RWPE1 (cell line): ENCODE data around the gene MED23.

Experiments used
- CTCF ChIA-PET: fragments of 350-600 bp; sonication (Branson Sonifier 250); formaldehyde crosslinking; extraction: SDS; loops from one replicate; lab custom pipeline; 2021; lab: Yijun Ruan, JAX
- POLR2A ChIA-PET: fragments of 400-600 bp; formaldehyde crosslinking; extraction: SDS; loops from one replicate; lab custom pipeline; 2020; ENCODE audit warnings: antibody characterized with exemption; ENCODE audit not compliant: low non-redundant PET; lab: Yijun Ruan, JAX
- DNase-seq: peaks from one replicate; pipeline ENCODE4 v3.0.0; 2012; ENCODE audit warnings: low spot score
- H3K27ac ChIP-seq: fragments of 450-650 bp; 2 replicates; pipeline ENCODE4 v1.5.1; 2017
- TF ChIP-seq, protein P1 (sequence below): fragments of 450-650 bp; conservative IDR thresholded peaks from 2 replicates; pipeline ENCODE4 v1.5.1; 2017; ENCODE audit warnings: low read depth, mild to moderate bottlenecking

MED23 gene

DNA sequence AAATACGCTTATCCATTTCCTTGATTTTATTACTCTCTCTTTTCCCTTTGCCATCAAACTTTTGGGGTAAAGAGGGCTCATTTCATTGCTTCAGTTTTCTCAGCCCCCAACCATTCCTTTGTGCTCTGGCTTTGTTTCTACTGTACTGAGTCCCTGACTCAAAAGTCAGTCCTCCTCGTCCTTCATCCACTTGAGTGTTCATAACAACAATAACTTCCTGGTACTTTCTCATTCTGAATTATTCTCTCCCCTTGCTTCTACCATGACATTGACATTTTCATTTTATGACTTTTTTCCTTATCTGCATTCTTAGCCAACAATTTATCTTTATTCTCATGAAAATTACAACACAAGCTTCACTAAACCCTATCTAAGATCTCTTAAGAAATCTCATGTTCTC, 10.0 kb upstream of the MED23 start:
- TF ChIP-seq, protein P1, sequence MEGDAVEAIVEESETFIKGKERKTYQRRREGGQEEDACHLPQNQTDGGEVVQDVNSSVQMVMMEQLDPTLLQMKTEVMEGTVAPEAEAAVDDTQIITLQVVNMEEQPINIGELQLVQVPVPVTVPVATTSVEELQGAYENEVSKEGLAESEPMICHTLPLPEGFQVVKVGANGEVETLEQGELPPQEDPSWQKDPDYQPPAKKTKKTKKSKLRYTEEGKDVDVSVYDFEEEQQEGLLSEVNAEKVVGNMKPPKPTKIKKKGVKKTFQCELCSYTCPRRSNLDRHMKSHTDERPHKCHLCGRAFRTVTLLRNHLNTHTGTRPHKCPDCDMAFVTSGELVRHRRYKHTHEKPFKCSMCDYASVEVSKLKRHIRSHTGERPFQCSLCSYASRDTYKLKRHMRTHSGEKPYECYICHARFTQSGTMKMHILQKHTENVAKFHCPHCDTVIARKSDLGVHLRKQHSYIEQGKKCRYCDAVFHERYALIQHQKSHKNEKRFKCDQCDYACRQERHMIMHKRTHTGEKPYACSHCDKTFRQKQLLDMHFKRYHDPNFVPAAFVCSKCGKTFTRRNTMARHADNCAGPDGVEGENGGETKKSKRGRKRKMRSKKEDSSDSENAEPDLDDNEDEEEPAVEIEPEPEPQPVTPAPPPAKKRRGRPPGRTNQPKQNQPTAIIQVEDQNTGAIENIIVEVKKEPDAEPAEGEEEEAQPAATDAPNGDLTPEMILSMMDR = no peak
- H3K27ac ChIP-seq = no peak overlapping the region
- ChIA-PET CTCF (no interaction called here), POLR2A (no interaction called here)
- DNase-seq = no peak

DNA sequence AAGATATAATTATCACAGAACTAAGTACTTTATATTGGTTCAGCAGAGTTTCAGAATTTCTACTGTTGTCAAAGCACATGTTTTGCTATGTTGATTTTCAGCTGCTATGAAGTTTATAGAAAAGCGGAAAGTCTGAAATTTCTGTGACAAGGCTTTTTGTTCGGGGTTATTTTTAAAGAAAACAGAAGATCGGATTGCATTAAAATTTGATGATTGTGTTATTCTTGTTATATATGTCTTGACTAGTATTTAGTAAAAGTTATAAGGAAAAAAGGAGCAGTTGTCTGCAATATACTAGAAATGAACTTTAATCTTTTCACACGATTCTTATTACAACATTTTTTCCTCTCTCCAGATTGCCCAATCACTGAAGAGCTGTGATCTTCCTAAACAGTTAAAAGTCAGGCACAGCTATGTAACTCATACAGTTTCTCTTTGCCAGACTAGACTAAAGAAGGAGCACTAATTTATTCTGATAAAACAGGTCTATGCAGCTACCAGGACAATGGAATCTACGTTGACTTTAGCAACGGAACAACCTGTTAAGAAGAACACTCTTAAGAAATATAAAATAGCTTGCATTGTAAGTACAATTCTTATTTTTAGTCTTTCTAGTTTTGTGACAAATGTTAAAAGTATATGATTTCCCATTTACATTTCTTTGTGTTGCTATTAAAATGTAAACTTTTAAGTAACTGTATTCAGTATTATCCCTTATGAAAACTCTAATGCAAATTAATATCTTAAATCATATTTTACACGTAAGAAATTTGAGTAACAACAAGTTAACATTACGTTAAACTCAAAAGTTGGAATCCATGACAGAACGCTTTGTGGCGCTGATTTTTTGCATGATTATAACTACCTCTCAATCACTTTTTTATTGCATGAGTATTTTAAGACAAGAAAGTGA, 9.1 kb upstream of the MED23 start, which contains the start of gene ENPP3:
ENPP3 (plus strand) TSS at position 423 of the 913 bp plus-strand sequence; CDS start at position 506, 83 bp downstream.
- no peak within 1 kb of the TSS for H3K27ac ChIP-seq
- CTCF ChIA-PET = no interaction called here
- POLR2A ChIA-PET = no interaction called here

DNA sequence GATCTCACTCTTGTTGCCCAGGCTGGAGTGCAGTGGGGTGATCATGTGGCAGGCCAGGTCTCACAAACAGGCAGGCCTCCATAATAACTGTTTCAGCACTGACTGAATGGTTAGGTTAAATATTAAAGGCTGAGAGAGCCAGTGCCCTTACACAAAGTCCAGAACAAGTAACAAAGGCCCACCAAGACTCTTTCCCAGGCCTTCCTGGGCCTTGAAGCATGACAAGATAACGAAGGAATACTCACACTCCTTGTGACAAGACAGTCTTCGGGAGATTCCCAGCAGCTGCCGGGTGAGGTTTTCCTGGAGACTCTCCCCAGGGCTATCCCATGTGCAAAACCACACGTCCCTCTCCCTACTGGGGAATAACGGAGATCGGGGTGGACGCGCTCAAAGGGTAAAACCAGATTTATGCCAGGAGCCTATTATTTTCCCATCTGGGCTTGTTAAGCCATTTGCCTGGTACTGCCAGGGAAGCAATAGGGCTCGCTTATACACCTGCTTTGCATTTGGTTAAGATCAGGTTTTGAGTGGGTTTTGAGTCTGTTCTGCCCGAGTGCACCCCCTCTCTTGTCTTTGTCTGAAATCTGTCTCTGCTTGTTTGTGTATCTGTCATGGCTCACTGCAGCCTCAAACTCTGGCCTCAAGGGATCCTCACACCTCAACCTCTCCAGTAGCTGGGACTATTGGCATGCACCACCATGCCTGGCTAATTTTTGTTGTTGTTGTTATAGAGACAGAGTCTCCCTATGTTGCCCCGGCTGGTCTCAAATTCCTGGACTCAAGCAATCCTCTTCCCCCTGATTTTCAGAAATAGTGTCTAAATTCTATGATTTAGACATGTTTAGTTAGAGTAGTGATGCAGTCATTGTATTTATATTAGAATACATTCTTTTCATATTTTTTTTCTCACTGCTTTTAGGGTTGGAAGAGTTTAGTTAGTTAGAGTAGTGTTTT, 7.6 kb upstream of the MED23 start:
- POLR2A ChIA-PET = no interaction called here
- CTCF ChIA-PET = no interaction called here
- no peak overlapping the region for H3K27ac ChIP-seq
- TF ChIP-seq, protein P1 = no peak
- DNase-seq = no peak

More for the DNA sequence above, 9.1 kb upstream of the MED23 start, which contains the start of gene ENPP3:
- no peak for DNase-seq
- TF ChIP-seq, protein P1 = no peak

DNA sequence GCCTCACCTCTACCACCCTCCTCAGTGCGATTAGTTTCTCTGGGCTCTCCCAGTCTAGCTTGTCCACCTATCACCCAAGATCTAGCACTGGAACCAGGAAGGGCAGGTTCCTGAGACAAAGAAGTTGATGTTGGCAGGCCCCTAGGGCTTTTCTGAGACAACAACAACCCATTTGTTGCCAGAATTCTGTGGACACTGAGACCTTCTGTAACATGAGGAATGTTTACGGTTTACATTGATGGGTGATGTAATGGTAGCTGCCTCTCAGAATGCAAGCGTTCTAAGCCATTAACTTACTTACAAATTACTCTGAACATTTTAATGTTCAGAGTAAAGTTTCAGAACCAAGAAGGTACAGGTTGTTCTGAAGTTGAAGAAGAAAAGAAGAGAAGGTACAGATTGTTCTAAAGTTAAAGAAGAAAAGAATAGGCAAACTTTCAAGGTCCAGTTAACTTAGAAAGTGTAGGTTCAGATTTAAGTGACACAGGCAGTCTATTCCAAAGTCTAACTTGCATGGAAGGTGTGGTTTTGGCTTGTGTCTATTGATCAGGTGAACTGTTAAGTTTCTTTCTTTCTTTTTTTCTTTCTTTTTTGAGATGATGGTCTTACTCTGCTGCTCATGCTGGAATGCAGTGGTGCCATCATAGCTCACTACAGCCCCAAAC, 3.7 kb upstream of the MED23 start:
- POLR2A ChIA-PET = no interaction called here
- DNase-seq = no peak
- no peak overlapping the region for H3K27ac ChIP-seq
- CTCF ChIA-PET = no interaction called here
- TF ChIP-seq, protein P1 = no peak

- H3K27ac ChIP-seq = no peak overlapping the region
- ChIA-PET POLR2A (no interaction called here), CTCF (no interaction called here)
- DNase-seq = no peak
- TF ChIP-seq, protein P1 = no peak
Measured at GRCh38 chr6:131629651-131630050, 1.6 kb upstream of the MED23 start.
